Measurements from ENCODE around the gene TTC22.

DNA sequence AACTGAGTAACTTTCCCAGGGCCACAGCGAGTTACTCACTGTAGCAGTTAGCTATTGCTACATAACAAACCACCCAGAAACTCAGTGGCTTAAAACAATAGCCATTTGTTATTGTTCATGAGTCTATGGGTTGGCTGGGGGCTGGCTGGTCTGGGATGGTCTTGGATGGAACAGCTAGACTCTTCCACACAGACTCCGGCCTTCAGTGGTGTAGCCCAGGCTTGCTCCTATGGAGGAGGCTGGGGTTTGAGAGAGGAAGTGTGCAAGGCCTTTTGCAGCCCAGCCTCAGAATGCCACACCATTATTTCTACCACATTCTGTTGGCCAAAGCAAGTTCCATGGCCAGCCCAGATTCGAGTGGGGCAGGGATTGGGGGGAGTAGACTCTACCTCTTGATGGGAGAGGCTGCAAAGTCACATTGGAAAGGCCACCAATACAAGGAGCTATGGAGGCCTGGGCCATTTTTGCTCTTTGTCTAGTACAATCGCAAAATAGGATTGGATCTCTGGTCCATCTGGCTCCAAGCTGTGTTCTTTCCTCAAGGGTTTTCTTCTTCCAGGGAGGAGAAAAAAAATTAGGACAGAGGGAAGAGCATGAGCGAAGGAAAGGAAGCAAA is 37.5 kb upstream of the TTC22 start:
- TF ChIP-seq, protein P1, sequence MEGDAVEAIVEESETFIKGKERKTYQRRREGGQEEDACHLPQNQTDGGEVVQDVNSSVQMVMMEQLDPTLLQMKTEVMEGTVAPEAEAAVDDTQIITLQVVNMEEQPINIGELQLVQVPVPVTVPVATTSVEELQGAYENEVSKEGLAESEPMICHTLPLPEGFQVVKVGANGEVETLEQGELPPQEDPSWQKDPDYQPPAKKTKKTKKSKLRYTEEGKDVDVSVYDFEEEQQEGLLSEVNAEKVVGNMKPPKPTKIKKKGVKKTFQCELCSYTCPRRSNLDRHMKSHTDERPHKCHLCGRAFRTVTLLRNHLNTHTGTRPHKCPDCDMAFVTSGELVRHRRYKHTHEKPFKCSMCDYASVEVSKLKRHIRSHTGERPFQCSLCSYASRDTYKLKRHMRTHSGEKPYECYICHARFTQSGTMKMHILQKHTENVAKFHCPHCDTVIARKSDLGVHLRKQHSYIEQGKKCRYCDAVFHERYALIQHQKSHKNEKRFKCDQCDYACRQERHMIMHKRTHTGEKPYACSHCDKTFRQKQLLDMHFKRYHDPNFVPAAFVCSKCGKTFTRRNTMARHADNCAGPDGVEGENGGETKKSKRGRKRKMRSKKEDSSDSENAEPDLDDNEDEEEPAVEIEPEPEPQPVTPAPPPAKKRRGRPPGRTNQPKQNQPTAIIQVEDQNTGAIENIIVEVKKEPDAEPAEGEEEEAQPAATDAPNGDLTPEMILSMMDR (IDR thresholded peaks at IDR 0.05): no peak
- no peak for TF ChIP-seq POLR2A (IDR thresholded peaks at IDR 0.05)
